ENCODE measurements around the gene LRRC3B.
"Not testable (repeated sequence)": the region's sequence is repeated elsewhere in the genome, so short reads cannot be mapped to it uniquely, and the experiment has no call there.

The LRRC3B gene

DNA sequence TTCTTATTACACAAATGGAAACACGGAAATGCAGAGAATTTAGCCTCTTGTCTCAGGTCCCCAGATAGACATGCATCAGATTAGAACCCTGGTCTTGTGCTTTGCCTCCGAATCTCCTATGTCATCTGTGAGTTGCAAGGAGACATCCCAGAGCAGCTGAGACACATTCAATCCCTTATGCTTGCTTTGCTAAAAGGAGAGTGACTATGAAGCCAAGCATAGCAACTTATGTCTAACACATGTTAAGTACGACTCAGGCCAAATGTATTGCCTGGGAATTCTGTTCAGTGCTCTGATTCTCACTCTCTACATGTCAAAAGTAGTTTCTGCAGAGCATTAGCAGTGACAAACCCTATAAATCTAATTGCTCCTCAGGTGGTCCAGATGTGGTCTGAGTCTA lies 30.6 kb upstream of the LRRC3B start:
- no peak for DNase-seq (ENCODE audit: extremely low read depth, low read depth)
- TF ChIP-seq, protein P1, sequence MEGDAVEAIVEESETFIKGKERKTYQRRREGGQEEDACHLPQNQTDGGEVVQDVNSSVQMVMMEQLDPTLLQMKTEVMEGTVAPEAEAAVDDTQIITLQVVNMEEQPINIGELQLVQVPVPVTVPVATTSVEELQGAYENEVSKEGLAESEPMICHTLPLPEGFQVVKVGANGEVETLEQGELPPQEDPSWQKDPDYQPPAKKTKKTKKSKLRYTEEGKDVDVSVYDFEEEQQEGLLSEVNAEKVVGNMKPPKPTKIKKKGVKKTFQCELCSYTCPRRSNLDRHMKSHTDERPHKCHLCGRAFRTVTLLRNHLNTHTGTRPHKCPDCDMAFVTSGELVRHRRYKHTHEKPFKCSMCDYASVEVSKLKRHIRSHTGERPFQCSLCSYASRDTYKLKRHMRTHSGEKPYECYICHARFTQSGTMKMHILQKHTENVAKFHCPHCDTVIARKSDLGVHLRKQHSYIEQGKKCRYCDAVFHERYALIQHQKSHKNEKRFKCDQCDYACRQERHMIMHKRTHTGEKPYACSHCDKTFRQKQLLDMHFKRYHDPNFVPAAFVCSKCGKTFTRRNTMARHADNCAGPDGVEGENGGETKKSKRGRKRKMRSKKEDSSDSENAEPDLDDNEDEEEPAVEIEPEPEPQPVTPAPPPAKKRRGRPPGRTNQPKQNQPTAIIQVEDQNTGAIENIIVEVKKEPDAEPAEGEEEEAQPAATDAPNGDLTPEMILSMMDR (IDR thresholded peaks at IDR 0.05; ENCODE audit: low read depth, low read length) = no peak

DNA sequence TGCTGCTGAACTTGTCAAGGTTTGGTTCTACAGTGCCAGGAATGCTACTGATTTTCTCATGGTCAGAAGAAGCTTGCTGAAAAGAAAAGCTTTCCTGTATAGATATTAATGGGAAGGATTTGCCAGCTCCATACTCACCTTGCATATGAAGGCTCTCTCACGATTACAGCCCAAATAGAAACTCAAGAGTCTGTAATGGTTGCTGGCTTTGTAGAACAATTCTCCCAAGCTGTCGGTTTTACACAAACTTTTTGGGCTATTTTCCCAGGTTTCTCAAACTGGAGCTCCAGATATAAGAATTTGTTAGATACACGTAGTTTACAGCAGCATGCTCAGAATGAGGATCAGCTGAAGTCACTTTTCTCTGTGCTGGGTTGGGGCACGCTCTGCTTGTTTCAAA lies 30.1 kb upstream of the LRRC3B start:
- TF ChIP-seq, protein P1 (IDR thresholded peaks at IDR 0.05; ENCODE audit: low read depth, low read length) = no peak
- no peak for DNase-seq (ENCODE audit: extremely low read depth, low read depth)

DNA sequence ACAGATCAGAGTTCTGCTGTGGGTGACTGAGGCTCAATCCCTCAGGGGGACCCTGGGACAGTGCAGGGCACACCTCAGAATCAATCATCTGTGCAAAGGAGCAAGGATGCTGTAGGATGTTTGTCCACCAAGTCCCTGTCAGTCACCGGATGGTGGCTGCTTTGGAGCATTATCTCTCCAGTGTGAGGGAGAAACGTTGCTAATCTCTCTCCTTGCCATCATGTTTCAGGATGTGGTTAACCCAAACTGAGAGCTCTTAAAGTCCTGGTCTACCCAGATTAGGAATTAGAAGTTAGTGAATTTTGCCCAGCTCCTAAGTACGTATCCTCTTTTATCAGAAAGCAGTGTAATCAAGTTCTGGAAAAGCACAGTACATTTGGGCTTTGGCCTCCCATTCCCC lies 26.2 kb upstream of the LRRC3B start:
- TF ChIP-seq, protein P1 (IDR thresholded peaks at IDR 0.05; ENCODE audit: low read depth, low read length) = no peak
- DNase-seq (ENCODE audit: extremely low read depth, low read depth) = no peak

DNA sequence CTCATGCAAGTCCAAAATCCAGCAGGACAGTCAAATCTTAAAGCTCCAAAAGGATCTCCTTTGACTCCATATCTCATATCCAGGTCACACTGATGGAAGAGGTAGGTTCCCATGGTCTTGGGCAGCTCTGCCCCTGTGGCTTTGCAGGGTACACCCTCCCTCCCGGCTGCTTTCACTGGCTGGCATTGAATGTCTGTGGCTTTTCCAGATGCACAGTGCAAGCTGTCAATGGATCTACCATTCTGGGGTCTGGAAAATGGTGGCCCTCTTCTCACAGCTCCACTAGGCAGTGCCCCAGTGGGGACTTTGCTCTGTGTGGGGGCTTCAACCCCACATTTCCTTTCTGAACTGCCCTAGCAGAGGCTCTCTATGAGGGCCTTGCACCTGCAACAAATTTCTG lies 19.3 kb upstream of the LRRC3B start:
- not testable (repeated sequence) for DNase-seq (ENCODE audit: extremely low read depth, low read depth)

DNA sequence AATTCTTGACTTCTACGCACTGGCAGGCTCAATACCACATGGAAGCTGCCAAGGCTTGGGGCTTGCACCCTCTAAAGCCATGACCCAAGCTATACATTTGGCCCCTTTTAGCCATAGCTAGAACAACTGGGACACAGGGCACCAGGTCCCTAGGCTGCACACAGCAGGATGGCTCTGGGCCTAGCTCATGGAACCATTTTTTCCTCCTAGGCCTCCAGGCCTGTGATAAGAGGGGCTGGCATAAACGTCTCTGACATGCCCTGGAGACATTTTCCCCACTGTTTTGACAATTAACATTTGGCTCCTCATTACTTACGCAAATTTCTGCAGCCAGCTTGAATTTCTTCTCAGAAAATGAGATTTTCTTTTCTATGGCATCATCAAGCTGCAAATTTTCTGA lies 18.8 kb upstream of the LRRC3B start:
- DNase-seq (ENCODE audit: extremely low read depth, low read depth) = not testable (repeated sequence)

DNA sequence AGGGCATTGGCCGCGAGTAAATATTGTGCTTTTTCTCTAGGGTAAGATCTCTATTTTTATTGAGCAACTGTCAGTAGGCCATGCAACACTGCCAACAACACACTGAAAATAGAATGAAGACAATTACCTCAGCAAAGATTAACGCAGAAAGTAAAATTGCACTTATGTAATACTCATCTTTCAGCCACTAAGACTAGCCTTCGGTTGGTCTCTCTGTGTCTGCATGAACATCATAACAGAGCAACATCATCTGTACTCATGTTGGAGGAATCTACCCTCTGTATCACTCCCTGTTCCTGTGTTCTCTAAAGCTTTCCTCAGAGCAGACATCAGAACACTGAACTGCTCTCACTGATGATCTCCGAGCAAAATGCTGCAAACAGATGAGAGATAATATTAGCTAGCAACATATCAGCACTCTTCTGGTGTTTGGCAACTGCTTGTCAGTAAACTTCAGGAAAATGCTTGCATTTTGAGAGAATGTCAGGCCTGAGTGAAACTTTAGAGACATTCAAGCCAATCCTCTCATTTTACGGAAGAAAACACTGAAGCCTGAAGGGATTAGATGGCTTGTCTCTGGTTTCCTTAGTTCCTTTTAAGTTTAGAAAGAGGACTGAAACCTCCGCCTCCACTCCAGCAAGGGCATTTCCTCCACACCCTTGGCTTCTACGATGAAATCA lies 8.4 kb upstream of the LRRC3B start:
- TF ChIP-seq, protein P1 (IDR thresholded peaks at IDR 0.05; ENCODE audit: low read depth, low read length) = no peak
- DNase-seq (ENCODE audit: extremely low read depth, low read depth) = no peak

DNA sequence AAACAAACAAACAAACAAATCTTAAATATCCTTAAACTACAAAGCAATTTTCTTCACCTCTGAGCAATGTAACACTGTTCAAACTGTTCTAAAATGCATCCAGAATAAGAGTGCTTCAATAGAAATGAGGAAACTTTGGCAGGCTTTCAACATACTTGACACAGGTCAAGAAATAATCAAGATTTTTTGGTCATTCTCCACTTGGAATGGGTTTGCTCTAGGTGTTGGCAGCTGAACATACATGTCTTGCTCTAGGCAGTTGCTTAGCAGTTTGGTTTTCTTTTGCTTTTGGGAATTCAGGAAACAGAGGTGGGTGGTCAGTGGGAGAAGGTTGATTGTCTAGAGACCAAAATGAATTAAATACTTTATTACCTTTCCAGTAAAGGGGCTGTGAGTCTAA lies 1.4 kb upstream of the LRRC3B start:
- TF ChIP-seq, protein P1 (IDR thresholded peaks at IDR 0.05; ENCODE audit: low read depth, low read length) = no peak
- no peak for DNase-seq (ENCODE audit: extremely low read depth, low read depth)

DNA sequence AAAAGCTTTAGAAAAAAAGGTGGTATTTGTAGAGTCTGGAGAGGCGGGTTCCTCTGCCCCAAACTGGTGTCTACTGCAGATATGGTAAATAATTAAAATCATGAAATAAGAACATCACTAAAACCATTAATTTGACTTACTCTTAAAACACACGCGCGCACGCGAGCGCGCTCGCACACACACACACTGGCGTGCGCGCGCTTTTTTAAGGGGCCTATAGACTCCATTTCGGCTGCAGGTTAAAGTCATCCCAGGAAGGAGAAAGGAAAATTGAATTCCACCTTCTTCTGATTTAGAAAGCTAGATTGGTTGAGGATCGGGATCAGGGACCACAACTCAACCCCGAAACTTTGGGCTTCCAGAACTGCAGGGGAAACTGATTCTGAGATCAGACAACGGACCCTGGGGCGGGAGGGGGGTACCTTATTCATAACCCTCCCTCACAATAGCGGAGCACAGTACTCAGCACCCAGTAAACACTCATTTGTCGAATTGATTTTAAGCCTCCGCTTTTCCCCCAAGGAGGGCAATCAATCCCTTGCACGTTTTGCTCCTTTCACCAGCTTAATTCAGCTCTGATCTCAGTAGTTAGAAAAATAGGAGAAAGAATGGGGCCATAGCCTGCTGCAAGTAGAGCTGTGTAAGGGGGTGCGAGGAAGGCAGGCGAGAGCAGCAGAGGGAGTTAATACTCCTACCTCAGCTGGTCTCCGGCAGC lies 509 bp upstream of the LRRC3B start:
- TF ChIP-seq, protein P1 (IDR thresholded peaks at IDR 0.05; ENCODE audit: low read depth, low read length) = no peak
- no peak for DNase-seq (ENCODE audit: extremely low read depth, low read depth)
